NCI-H446 treated with DMSO at 0.1 percent for 48 hours (cell line): ENCODE measurements around the gene PROC.

Experiments
- DNase-seq: peaks from one replicate; lab custom pipeline; 2025; lab: John Stamatoyannopoulos, UW

The PROC gene

GRCh38 chr2:127418300-127419111 lies at the start of gene PROC:
Gene PROC, plus strand, starts transcription at chr2:127418427. Its CDS starts 1,516 bp downstream, at chr2:127419943.
- DNase-seq: no peak

DNA sequence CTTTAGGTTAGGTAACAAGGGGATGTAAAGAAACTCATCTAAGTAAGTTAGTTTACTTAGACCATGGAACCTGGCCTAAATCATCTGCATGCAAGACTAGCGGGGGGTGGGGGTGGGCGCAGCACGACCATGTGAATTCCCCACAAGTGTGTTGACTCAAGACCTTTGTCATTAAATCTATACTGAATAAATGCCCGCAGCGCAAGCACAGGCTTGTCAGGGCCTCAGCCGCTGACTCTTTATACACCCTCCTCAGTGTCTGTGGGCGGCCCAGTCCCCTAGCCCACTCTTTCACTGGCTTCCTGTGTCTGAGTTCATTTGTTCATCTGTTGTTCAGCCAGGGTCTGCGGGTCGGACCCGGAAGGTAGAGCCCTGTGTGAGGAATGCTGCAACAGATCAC lies 48.2 kb upstream of the PROC start:
- DNase-seq: no peak

GRCh38 chr2:127371037-127371436 lies 47.2 kb upstream of the PROC start:
- DNase-seq: no peak

- no peak for DNase-seq
These were observed 44.7 kb upstream of the PROC start for GRCh38 chr2:127373362-127374083.

DNA sequence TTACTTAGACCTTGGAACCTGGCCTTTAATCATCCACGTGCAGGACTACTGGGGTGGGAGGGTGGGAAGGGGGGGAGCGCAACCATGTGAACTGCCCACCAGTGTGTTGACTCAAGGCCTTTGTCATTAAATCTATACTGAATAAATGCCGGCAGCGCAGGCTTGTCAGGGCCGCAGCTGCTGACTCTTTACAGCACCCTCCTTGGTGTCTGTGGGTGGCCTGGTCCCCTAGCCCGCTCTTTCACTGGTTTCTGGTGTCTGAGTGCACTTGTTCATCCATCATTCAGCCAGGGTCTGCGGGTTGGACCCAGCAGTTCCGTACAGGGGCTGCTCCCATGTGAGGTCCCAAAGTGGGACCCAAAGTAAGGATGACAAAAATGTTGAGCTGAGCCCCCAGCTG lies 42.0 kb upstream of the PROC start:
- no peak for DNase-seq

GRCh38 chr2:127377262-127377661 lies 41.0 kb upstream of the PROC start:
- no peak for DNase-seq

GRCh38 chr2:127378720-127379119 lies 39.5 kb upstream of the PROC start:
- no peak for DNase-seq

DNA sequence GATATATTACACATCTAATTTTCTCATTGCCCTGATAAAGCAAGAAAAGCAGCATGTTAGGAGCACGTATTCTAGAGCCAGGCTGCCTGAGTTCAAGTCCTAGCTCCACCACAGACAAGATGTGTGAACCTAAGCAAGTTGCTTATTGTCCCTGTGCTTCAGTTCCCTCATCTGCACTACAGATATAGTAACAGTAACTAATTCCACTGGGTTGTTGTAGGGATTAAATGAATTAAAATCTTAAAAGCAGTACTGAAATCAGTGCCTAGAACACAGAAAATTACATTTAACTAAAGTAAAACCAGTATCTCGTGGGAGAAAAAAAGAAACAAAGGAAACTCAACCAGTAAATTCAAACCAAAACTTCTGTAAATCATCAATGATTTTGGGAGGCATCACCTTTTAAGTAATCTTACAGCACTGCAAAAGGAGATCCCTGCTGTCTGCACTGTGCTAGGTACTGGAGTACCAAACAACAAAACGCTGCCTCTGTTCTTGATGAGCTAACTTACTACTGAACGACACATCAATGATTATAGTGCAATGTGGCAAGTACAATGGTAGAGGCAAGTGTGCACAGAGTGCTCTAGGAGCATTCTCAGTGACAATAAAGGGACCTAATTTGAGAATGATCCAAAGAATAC lies 38.4 kb upstream of the PROC start:
- no peak for DNase-seq

DNA sequence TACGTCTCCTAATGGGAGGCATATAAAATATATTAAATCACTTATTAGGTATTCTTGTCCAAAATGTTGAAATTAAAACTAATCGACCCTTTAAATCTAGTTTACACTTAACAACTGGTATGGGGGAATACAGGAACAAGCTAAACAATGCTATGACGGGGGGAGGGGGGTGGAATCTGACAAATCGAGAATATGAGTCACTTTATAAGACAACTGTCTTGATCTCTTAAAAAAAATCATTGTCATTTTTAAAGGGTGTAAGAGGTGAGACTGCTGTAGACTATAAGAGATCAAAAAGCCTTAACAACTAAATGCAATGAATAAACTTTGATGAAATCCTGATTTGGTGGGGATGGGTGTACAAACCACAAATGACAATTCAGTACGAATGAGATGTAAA lies 36.5 kb upstream of the PROC start:
- no peak for DNase-seq

DNA sequence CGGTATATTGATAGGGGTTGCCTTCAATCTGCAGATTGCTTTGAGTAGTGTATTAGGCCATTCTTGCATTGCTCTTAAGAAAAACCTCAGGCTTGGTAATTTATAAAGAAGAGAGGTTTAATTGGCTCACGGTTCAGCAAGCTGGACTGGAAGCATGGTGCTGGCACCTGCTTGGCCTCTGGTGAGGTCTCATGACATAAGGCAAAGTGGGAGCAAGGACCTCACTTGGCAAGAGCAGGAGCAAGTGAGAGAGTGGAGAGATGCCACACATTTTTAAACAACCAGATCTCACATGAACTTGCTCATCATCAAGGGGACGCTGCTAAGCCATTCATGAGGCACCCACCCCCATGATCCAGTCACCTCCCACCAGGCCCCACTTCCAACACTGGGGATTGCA lies 35.4 kb upstream of the PROC start:
- peak; percentile 48 for DNase-seq

GRCh38 chr2:127384529-127384928 lies 33.7 kb upstream of the PROC start:
- DNase-seq: no peak

DNA sequence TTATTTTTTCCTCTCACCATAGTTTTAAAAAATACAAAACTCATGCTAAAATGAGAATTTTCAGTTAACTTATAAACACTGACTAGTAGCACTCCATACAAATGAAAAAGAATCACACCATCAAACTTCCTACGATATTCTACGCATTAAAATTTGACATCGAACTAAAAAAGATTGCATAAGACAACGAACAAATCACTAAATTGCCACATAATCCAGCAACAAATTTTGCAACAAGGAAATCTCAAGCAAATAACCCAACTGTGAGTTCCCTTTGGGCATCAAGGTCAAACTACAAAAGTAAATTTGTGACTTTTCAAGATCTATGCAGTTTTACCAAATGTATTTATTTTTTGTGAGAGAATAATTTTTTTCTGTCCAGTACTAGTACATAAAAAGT lies 32.0 kb upstream of the PROC start:
- no peak for DNase-seq

DNA sequence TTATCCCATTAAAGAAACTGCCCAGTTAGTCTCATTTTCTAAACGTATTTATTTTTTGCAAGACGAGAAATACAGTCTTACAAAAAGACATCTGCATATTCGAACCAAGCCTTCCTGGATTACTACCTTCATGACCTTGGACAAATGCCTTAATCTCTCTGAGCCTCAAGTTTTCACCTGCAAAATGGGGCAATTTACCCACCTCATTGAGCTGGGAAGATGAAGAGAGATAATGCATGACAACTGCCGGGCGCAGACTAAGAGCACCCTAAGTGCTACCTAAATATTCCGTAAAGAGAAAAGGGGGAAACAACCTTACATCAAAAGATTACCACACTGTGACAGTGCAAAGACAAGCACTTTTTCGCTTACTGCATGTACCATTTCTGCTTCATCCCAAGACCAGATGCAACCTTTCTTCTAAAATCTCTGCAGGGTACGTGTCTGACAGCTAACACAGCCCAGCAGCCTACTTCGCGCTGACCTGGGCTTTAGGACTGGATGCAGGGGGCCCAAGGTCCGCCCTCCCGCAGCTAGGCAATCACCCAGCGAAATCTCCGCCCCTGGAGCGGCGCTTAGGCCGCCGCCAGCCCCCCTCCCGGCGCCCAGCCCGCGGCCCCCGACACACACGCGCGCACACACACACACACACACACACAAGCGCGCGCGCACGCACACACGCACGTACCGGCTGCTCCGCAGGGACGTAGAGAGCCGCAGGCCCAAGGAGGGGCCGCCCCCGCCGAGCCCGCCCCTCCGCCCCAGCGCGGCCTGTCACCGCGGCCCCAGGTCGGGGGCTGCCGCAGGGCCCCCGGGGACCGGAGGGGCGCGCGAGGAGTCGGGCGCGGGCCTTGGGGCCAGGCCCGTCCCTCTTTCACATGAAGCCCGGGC lies 31.2 kb upstream of the PROC start:
- peak; percentile 79 for DNase-seq

DNA sequence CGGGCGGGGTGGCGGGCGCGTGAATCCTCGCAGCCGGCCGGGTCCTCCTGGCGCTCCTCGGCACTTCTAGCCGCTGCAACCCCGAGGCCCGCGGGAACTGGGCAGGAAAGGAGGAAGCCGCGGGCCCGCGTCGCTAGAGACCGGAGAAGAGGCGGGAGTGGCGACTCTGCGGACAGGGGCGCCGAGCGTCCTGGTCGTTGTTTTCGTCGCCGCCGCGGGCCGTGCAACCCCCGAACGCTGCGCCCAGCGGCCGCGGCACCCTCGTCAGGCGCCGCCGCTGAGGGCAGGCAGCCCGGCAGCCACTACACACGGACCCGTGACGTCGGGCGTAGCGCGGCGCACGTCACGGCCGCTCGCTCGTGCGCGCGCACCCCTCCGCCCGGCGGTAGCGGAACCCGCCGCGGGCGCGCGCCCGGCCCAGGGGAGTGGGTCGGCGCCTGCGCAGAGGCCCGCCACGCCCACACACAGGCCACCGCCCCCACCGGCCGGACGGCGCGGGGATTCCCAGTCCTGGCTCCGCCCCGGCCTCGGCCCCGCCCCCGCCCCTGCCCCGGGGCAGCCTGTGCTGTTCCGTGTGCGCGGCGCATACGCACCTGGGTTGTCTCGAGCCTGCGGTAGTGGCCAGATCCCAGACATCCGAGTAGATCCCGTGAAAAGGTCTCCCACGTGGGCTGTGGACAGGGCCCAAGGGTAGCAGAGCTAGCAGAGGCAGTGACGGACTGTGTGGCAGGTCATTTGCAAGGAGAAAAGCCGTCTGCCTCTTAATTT lies 30.4 kb upstream of the PROC start, which contains the start of gene MAP3K2:
Gene MAP3K2 (minus strand): TSS at position 321 of the 768 bp plus-strand sequence. CDS start 44,846 bp downstream, outside the sequence.
- DNase-seq: peak; percentile 86

GRCh38 chr2:127388423-127389164 lies 29.6 kb upstream of the PROC start:
- no peak for DNase-seq

GRCh38 chr2:127389778-127390435 lies 28.3 kb upstream of the PROC start:
- DNase-seq: no peak

DNA sequence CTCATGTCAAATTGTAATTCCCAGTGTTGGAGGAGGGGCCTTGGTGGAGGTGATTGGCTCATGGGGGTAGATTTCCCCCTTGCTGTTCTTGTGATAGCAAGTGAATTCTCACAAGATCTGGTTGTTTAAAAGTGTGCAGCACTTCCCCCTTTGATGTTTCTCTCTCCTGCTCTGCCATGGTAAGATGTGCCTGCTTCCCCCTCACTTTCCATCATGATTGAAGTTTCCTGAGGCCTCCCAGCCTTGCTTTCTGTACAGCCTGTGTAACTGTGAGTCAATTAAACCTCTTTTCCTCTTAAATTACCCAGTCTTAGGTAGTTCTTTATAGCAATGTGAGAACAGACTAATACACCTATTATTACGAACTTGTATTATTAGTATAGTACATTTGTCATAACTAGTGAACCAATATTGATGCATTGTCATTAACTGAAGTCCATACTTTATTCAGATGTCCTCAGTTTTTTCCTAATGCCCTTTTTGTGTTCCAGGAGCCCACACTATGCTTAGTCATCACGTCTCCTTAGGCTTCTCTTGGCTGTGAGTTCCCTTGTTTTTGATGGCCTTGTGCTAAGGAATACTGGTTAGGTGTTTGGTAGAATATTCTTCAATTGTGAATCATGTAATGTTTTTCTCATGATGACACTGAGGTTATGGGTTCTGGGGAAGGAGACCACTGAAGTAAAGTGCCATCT lies 25.9 kb upstream of the PROC start:
- no peak for DNase-seq

- no peak for DNase-seq
These were observed 25.2 kb upstream of the PROC start for GRCh38 chr2:127392828-127393578.
